Astrocyte of the hippocampus (primary cell): ENCODE results near the gene CENPK.
"Not testable (repeated sequence)": the region's sequence is repeated elsewhere in the genome, so short reads cannot be mapped to it uniquely, and the experiment has no call there.

Experiments used
- DNase-seq: peaks from one replicate; pipeline ENCODE4 v3.0.0; 2011; ENCODE audit warnings: low read depth, low spot score

The CENPK gene

GRCh38 chr5:65508978-65509377 lies 54.0 kb downstream of the CENPK start:
- DNase-seq, result no peak

- DNase-seq, result peak; percentile 35
Measured at GRCh38 chr5:65506961-65507360, 56.0 kb downstream of the CENPK start.

GRCh38 chr5:65489119-65489518 lies 73.8 kb downstream of the CENPK start:
- DNase-seq, result no peak

GRCh38 chr5:65488038-65488687 lies 74.8 kb downstream of the CENPK start:
- not testable (repeated sequence) for DNase-seq

- not testable (repeated sequence) for DNase-seq
Measured at GRCh38 chr5:65486803-65487202, 76.2 kb downstream of the CENPK start.

- DNase-seq, result no peak
Measured at GRCh38 chr5:65485405-65485804, 77.6 kb downstream of the CENPK start.

GRCh38 chr5:65483546-65484346 lies 79.2 kb downstream of the CENPK start:
- peak; percentile 75 for DNase-seq

- peak; percentile 77 for DNase-seq
Measured at GRCh38 chr5:65482736-65483545, 80.0 kb downstream of the CENPK start.

GRCh38 chr5:65482296-65482735 lies 80.7 kb downstream of the CENPK start:
- peak; percentile 64 for DNase-seq

GRCh38 chr5:65481635-65482295 lies 81.2 kb downstream of the CENPK start, which contains the start of gene ADAMTS6:
ADAMTS6 (minus strand) TSS chr5:65481920; CDS start chr5:65473673, 8,247 bp downstream.
- DNase-seq, result peak; percentile 92

GRCh38 chr5:65481171-65481581 lies 81.8 kb downstream of the CENPK start:
- DNase-seq, result no peak

- peak; percentile 83 for DNase-seq
Measured at GRCh38 chr5:65480306-65480865, 82.6 kb downstream of the CENPK start.

GRCh38 chr5:65479527-65479926 lies 83.4 kb downstream of the CENPK start:
- DNase-seq, result no peak

- no peak for DNase-seq
Measured at GRCh38 chr5:65478336-65478735, 84.6 kb downstream of the CENPK start.

- no peak for DNase-seq
Measured at GRCh38 chr5:65475895-65476294, 87.1 kb downstream of the CENPK start.

- DNase-seq, result no peak
Measured at GRCh38 chr5:65475336-65475735, 87.6 kb downstream of the CENPK start.

GRCh38 chr5:65474130-65474711 lies 88.7 kb downstream of the CENPK start:
- no peak for DNase-seq

GRCh38 chr5:65468633-65469032 lies 94.3 kb downstream of the CENPK start:
- DNase-seq, result no peak
